GM12874 (cell line): ENCODE data around the gene SPATA33.

Experiments
- TF ChIP-seq, protein P1 (sequence below): IDR thresholded peaks from 2 replicates; pipeline ENCODE4 v1.5.1; 2011; ENCODE audit warnings: low read depth, mild to moderate bottlenecking, control low read depth, low read length, moderate library complexity; ENCODE audit not compliant: insufficient read depth

Gene SPATA33

GRCh38 chr16:89688395-89688794 lies 30.8 kb downstream of the SPATA33 start:
- TF ChIP-seq, protein P1, sequence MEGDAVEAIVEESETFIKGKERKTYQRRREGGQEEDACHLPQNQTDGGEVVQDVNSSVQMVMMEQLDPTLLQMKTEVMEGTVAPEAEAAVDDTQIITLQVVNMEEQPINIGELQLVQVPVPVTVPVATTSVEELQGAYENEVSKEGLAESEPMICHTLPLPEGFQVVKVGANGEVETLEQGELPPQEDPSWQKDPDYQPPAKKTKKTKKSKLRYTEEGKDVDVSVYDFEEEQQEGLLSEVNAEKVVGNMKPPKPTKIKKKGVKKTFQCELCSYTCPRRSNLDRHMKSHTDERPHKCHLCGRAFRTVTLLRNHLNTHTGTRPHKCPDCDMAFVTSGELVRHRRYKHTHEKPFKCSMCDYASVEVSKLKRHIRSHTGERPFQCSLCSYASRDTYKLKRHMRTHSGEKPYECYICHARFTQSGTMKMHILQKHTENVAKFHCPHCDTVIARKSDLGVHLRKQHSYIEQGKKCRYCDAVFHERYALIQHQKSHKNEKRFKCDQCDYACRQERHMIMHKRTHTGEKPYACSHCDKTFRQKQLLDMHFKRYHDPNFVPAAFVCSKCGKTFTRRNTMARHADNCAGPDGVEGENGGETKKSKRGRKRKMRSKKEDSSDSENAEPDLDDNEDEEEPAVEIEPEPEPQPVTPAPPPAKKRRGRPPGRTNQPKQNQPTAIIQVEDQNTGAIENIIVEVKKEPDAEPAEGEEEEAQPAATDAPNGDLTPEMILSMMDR = no peak

DNA sequence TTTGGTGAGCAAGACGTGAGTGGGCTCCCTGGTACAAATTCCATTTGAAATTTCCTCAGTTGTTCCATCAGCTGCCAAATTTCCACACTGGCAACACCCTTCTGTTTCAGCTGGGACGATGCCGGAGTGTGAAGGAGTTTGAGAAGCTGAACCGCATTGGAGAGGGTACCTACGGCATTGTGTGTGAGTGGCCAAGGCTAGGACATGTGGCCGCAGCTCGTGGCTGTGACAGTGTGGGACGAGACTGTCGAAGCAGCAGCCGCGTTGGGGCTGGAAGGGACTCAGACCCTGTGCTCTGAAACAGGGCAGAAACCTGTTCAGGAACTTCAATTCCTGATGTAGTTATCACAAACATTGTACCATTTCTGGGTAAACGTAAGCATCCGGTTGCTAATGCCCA lies 31.5 kb downstream of the SPATA33 start:
- TF ChIP-seq, protein P1 = no peak

DNA sequence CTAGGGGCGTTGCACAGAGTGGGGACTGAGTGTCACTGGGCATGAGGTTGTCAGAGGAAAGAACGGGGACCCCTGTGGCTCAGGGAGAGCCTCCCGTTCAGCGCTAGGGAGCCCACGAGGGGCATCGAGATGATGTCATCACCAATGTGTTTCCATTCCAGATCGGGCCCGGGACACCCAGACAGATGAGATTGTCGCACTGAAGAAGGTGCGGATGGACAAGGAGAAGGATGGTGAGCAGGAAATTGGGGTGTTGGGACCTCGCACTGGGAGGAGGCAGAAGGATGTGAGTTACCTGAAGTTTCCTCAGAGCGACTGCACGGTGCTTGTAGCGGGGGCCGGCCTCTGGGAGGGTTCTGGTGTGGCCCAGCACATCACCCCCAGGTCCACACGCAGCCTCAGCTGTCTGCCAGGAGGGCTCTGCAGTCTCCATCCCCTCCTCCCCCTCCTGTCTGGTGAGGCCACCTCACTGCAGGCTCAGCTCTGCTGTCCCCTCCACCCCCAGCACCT lies 32.8 kb downstream of the SPATA33 start:
- TF ChIP-seq, protein P1 = no peak

DNA sequence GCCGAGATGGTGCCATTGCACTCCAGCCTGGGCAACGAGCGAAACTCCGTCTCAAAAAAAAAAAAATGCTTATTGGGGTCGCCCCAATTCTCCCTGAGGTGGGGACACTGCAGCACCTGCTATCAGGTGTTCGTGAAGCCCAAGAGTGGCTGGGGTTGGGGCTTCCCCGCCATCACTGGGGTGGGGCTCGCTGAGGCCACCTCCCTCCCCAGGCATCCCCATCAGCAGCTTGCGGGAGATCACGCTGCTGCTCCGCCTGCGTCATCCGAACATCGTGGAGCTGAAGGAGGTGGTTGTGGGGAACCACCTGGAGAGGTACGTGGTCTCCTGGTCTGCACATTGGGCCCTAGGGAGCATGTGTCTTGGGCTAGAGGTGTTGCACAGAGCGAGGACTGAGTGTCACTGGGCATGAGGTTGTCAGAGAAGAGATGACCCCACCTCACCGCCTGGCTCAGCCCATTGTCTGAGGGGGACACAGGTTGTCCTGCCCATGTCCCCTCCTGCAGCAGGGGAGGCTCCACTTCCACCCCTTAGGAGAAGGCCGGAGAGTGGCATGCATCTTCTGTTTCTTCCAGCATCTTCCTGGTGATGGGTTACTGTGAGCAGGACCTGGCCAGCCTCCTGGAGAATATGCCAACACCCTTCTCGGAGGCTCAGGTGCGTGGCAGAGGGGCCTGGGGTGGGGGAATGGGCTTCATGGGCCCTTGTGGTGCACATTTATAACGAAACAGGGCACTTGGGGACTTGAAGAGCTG lies 33.8 kb downstream of the SPATA33 start:
- TF ChIP-seq, protein P1 = no peak

DNA sequence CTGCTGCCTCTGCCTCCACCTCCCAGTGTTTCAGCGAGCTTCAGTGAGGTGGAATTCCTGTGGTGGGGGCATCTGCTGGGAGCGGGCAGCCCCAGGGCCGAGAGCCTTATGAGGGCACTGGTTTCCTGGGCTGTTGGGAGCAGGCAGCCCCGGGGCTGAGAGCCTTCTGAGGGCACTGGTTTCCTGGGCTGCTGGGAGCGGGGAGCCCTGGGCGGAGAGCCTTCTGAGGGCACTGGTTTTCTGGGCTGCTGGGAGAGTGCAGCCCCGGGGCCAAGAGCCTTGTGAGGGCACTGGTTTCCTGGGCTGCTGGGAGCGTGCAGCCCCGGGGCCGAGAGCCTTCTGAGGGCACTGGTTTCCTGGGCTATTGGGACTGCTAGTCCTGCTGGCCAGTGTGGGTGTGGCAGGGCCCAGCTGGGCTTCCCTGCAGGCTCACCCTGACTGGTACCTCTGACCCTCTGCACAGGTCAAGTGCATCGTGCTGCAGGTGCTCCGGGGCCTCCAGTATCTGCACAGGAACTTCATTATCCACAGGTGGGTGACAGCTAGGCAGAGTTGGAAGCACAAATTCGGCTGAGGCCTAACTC lies 34.4 kb downstream of the SPATA33 start:
- TF ChIP-seq, protein P1 = no peak

- TF ChIP-seq, protein P1 = no peak
Observed at GRCh38 chr16:89693289-89693731, 35.7 kb downstream of the SPATA33 start.

DNA sequence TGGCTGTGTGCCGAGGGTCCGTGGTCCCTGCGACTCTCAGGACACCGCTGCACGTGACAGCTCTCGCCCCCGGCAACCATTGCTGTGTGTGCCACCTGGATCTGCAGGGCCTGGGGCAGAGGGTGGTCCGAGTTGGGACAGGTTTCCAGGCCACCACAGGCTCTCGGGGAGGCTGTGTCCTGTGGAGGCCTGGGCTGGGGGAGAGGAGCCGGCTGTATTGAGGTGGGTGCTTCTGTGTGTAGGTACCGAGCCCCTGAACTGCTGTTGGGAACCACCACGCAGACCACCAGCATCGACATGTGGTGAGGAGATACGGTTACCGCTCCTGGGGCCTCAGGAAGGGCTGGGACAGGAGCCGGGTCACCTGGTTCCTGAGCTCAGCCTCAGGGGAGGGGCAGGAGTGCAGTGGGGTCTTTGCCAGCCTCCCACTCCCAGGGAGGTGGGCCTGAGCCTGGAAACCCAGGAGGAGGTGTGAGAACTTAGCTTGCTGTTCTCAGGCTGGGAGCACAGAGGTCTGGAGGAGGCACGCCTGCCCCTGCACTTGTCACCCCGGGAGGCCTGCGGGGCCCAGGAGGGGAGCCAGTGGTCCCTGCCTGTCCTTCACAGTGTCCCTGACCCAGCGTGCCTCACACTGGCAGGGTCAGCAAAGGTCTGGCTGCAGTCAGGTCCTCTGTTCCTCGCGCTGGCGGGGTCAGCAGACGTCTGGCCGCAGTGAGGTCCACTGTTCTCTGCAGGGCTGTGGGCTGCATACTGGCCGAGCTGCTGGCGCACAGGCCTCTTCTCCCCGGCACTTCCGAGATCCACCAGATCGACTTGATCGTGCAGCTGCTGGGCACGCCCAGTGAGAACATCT lies 36.5 kb downstream of the SPATA33 start:
- TF ChIP-seq, protein P1 = no peak
